Mesenchymal stem cell (in vitro differentiated cells and primary cell): ENCODE data around the gene MACROH2A1.
A peak's percentile ranks its signal among the peaks of the same experiment; 100 is the strongest.

Source experiments
- DNase-seq: peaks from one replicate; pipeline ENCODE4 v3.0.0-alpha.2; 2013
- H2AFZ ChIP-seq: one replicate; pipeline ENCODE4 v1.6.1; 2013; ENCODE audit warnings: low read depth, mild to moderate bottlenecking, control low read depth, inconsistent platforms, low read length, moderate library complexity
- H2AK5ac ChIP-seq: 2 replicates; pipeline ENCODE4 v1.6.1; 2013; ENCODE audit warnings: low read length, moderate library complexity, mild to moderate bottlenecking, inconsistent platforms; ENCODE audit not compliant: severe bottlenecking
- H2BK120ac ChIP-seq: one replicate; pipeline ENCODE4 v1.6.1; 2013; ENCODE audit warnings: low read depth, mild to moderate bottlenecking, inconsistent platforms, low read length, moderate library complexity
- H2BK12ac ChIP-seq, 2 experiments: one replicate each; pipeline ENCODE4 v1.6.1; 2013; ENCODE audit warnings: inconsistent platforms in 2 of 2, low read length in 2 of 2, mild to moderate bottlenecking in 2 of 2, moderate library complexity in 2 of 2, control low read depth in 1 of 2
- H2BK15ac ChIP-seq: one replicate; pipeline ENCODE4 v1.6.1; 2013; ENCODE audit warnings: mild to moderate bottlenecking, low read depth, inconsistent platforms; ENCODE audit not compliant: poor library complexity, severe bottlenecking
- H2BK5ac ChIP-seq: 2 replicates; pipeline ENCODE4 v1.6.1; 2013; ENCODE audit warnings: low read depth, mild to moderate bottlenecking, low read length, control low read depth, inconsistent platforms; ENCODE audit not compliant: poor library complexity, severe bottlenecking
- H3K14ac ChIP-seq, 2 experiments: one replicate each; pipeline ENCODE4 v1.6.1; 2013; ENCODE audit warnings: inconsistent platforms in 2 of 2, low read length in 2 of 2, control low read depth in 1 of 2, mild to moderate bottlenecking in 1 of 2, moderate library complexity in 1 of 2
- H3K18ac ChIP-seq, 2 experiments: one replicate each; pipeline ENCODE4 v1.6.1; 2013; ENCODE audit warnings: inconsistent platforms in 2 of 2, low read length in 2 of 2, control low read depth in 1 of 2, low read depth in 1 of 2, mild to moderate bottlenecking in 1 of 2
- H3K23ac ChIP-seq, 2 experiments: one replicate each; pipeline ENCODE4 v1.6.1; 2013; ENCODE audit warnings: inconsistent platforms in 2 of 2, low read length in 2 of 2, mild to moderate bottlenecking in 2 of 2, moderate library complexity in 2 of 2, control low read depth in 1 of 2
- H3K27ac ChIP-seq: 2 replicates; pipeline ENCODE4 v1.5.1; 2013; ENCODE audit warnings: mild to moderate bottlenecking, moderate library complexity, low read length, control low read depth, inconsistent platforms; ENCODE audit not compliant: poor library complexity, severe bottlenecking
- H3K27me3 ChIP-seq, 2 experiments: 2 replicates each; pipeline versions ENCODE4 v1.6.1 to v1.7.0; 2013; ENCODE audit warnings: low read length in 2 of 2, mild to moderate bottlenecking in 2 of 2, moderate library complexity in 2 of 2, control low read depth in 1 of 2, inconsistent platforms in 1 of 2; ENCODE audit not compliant: control insufficient read depth in 1 of 2, insufficient read depth in 1 of 2
- H3K36me3 ChIP-seq, 2 experiments: 2 replicates each; pipeline versions ENCODE4 v1.6.1 to v1.7.0; 2013; ENCODE audit warnings: low read length in 2 of 2, control low read depth in 1 of 2, inconsistent platforms in 1 of 2, low read depth in 1 of 2, mild to moderate bottlenecking in 1 of 2; ENCODE audit not compliant: insufficient read depth in 2 of 2, control insufficient read depth in 1 of 2
- H3K4ac ChIP-seq, 2 experiments: one replicate each; pipeline ENCODE4 v1.6.1; 2013; ENCODE audit warnings: inconsistent platforms in 2 of 2, low read length in 2 of 2, mild to moderate bottlenecking in 2 of 2, moderate library complexity in 2 of 2, control low read depth in 1 of 2, low read depth in 1 of 2
- H3K4me1 ChIP-seq: 2 replicates; pipeline ENCODE4 v1.6.1; 2013; ENCODE audit warnings: low read depth, low read length, control low read depth; ENCODE audit not compliant: control insufficient read depth, insufficient read depth
- H3K4me2 ChIP-seq: 2 replicates; pipeline ENCODE4 v1.6.1; 2013; ENCODE audit warnings: low read length, mild to moderate bottlenecking, inconsistent platforms; ENCODE audit not compliant: poor library complexity, severe bottlenecking
- H3K4me3 ChIP-seq, 2 experiments: 2 replicates each; pipeline versions ENCODE4 v1.5.1 to v1.7.0; 2013; ENCODE audit warnings: low read length in 2 of 2, mild to moderate bottlenecking in 2 of 2, control low read depth in 1 of 2, low read depth in 1 of 2; ENCODE audit not compliant: insufficient read depth in 1 of 2
- H3K79me1 ChIP-seq: replicated peaks from 2 replicates; pipeline ENCODE4 v1.6.1; 2013; ENCODE audit warnings: mild to moderate bottlenecking, control low read depth, low read length, inconsistent platforms; ENCODE audit not compliant: poor library complexity, severe bottlenecking
- H3K9ac ChIP-seq: 2 replicates; pipeline ENCODE4 v1.7.0; 2013; ENCODE audit warnings: mild to moderate bottlenecking, low read length, moderate library complexity
- H3K9me3 ChIP-seq: 2 replicates; pipeline ENCODE4 v1.7.0; 2013; ENCODE audit warnings: mild to moderate bottlenecking, low read length; ENCODE audit not compliant: control insufficient read depth
- H4K8ac ChIP-seq: one replicate; pipeline ENCODE4 v1.6.1; 2013; ENCODE audit warnings: inconsistent platforms, mild to moderate bottlenecking, low read length, moderate library complexity
- H4K91ac ChIP-seq: one replicate; pipeline ENCODE4 v1.6.1; 2013; ENCODE audit warnings: mild to moderate bottlenecking, low read length, inconsistent platforms
- WGBS: methylation state at CpG from one replicate; pipeline ENCODE4 v1.1.7; 2013; ENCODE audit warnings: mixed read lengths; 5-methylcytosine and 5-hydroxymethylcytosine counted together

Gene MACROH2A1

GRCh38 chr5:135339189-135339588 lies 59.8 kb downstream of the MACROH2A1 start:
- H3K36me3 ChIP-seq, result peaks cover 86 to 100% of the 10 kb centered on the region in 2 experiments
- H3K4me3 ChIP-seq, result no peak overlapping the region
- H3K9me3 ChIP-seq, result no peaks in the 10 kb centered on the region
- H4K91ac ChIP-seq, result no peak overlapping the region
- H3K14ac ChIP-seq, result no peak overlapping the region
- no peak overlapping the region for H2BK120ac ChIP-seq
- H2AK5ac ChIP-seq, result no peak overlapping the region
- peaks cover 36% of the 10 kb centered on the region for H3K79me1 ChIP-seq
- H3K27ac ChIP-seq, result no peak overlapping the region
- H3K23ac ChIP-seq, result no peak overlapping the region
- no peak for DNase-seq
- no peak overlapping the region for H2BK5ac ChIP-seq
- 94% methylated on average over 5 of the region's 5 CpGs for WGBS
- H3K27me3 ChIP-seq, result no peaks in the 10 kb centered on the region
- no peak overlapping the region for H4K8ac ChIP-seq
- H2BK12ac ChIP-seq, result no peak overlapping the region
- no peak overlapping the region for H3K9ac ChIP-seq
- no peak overlapping the region for H3K4ac ChIP-seq
- no peak overlapping the region for H3K18ac ChIP-seq
- peaks cover 8% of the 10 kb centered on the region for H3K4me1 ChIP-seq
- no peak overlapping the region for H3K4me2 ChIP-seq
- H2AFZ ChIP-seq, result no peak overlapping the region
- no peak overlapping the region for H2BK15ac ChIP-seq

DNA sequence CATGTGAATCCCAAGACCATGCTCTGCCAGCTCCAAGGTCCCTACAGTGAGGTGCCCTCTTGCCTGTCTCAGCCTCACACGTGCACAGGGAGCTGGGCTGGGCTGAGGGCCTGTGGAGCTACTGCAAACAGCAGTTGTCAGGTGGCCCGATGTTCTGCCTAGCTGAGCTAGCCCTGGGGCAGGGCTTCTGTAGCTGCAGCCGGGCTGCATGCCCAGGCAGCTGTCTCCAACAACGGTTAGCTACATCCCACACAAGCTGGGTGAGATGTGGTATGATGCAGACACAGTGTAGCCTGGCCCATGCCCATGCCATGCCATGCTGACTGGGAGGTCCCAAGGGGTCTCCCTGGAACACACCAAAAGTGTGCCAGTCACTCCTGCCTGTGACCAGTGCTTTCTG lies 62.0 kb downstream of the MACROH2A1 start:
- H3K4me2 ChIP-seq, result no peak overlapping the region
- no peak for DNase-seq
- peaks cover 74 to 94% of the 10 kb centered on the region in 2 experiments for H3K36me3 ChIP-seq
- H3K4me1 ChIP-seq, result peaks cover 11% of the 10 kb centered on the region
- H2BK12ac ChIP-seq, result no peak overlapping the region
- no peak overlapping the region for H3K23ac ChIP-seq
- H2AK5ac ChIP-seq, result no peak overlapping the region
- 98% methylated on average over 4 of the region's 4 CpGs for WGBS
- no peak overlapping the region for H3K9ac ChIP-seq
- no peak overlapping the region for H4K8ac ChIP-seq
- peaks cover 22% of the 10 kb centered on the region for H3K79me1 ChIP-seq
- H3K9me3 ChIP-seq, result no peaks in the 10 kb centered on the region
- no peak overlapping the region for H2BK5ac ChIP-seq
- no peak overlapping the region for H3K18ac ChIP-seq
- H3K27me3 ChIP-seq, result no peaks in the 10 kb centered on the region
- H3K14ac ChIP-seq, result no peak overlapping the region
- H2AFZ ChIP-seq, result no peak overlapping the region
- no peak overlapping the region for H3K4me3 ChIP-seq
- H2BK120ac ChIP-seq, result no peak overlapping the region
- no peak overlapping the region for H2BK15ac ChIP-seq
- H3K4ac ChIP-seq, result no peak overlapping the region
- no peak overlapping the region for H4K91ac ChIP-seq
- H3K27ac ChIP-seq, result no peak overlapping the region

- no peak overlapping the region for H3K4me2 ChIP-seq
- DNase-seq, result no peak
- 98% methylated on average over 13 of the region's 13 CpGs for WGBS
Observed at GRCh38 chr5:135335031-135335828, 63.8 kb downstream of the MACROH2A1 start.

DNA sequence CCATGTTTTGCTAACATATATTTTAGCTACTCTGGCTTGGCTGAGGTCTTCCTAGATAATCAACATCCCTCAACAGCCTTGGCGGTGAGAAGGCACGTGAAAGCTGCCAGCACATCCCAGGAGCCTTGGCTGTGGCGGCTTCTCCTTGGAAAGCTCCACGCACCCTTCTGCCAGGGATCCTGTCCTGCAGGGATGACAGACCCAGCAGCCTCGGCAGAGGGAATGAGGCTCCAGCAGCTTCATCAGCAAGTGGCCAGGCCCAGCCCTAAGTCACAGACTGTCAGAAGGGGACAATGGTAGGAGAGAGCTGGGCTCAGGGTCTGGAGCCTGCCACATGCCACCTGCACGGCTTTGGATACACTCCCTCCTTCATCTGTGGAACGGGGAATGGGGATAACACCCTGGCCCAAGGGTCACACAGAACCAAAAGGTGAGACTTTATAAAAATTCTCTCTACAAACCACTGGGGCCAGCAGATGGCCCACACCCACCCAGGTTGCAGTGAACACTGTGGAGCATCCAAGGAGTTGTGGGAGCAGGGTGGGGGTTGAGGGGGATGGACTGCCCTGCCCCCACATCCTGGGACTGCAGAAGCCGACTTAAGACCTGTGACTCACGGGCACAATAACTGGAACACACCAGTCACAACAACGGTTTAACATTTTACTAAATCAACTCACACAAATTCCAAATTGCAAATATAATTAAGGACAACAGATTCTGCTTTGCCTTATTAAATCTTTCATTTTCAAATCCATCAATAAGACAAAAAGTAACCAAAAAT lies 65.1 kb downstream of the MACROH2A1 start:
- no peak overlapping the region for H2BK120ac ChIP-seq
- H2AK5ac ChIP-seq, result no peak overlapping the region
- no peaks in the 10 kb centered on the region for H3K9me3 ChIP-seq
- peaks cover 69 to 77% of the 10 kb centered on the region in 2 experiments for H3K36me3 ChIP-seq
- DNase-seq, result no peak
- no peak overlapping the region for H2BK12ac ChIP-seq
- H3K23ac ChIP-seq, result no peak overlapping the region
- no peak overlapping the region for H3K14ac ChIP-seq
- H2BK15ac ChIP-seq, result no peak overlapping the region
- H3K4me3 ChIP-seq, result no peak overlapping the region
- H3K18ac ChIP-seq, result no peak overlapping the region
- H4K91ac ChIP-seq, result no peak overlapping the region
- peaks cover 12% of the 10 kb centered on the region for H3K79me1 ChIP-seq
- no peak overlapping the region for H3K27ac ChIP-seq
- peak overlapping the region; percentile 49 for H3K9ac ChIP-seq
- 74% methylated on average over 10 of the region's 10 CpGs for WGBS
- no peak overlapping the region for H3K4me2 ChIP-seq
- no peak overlapping the region for H4K8ac ChIP-seq
- no peak overlapping the region for H2AFZ ChIP-seq
- no peak overlapping the region for H2BK5ac ChIP-seq
- peaks cover 11% of the 10 kb centered on the region for H3K4me1 ChIP-seq
- no peaks in the 10 kb centered on the region for H3K27me3 ChIP-seq
- H3K4ac ChIP-seq, result no peak overlapping the region

More at GRCh38 chr5:135335031-135335828, 63.8 kb downstream of the MACROH2A1 start:
- Histone ChIP-seq H2BK5ac (no peak overlapping the region), H4K8ac (no peak overlapping the region), H3K27ac (no peak overlapping the region), H2BK120ac (no peak overlapping the region), H3K4ac (no peak overlapping the region), H3K9me3 (no peaks in the 10 kb centered on the region), H3K4me3 (no peak overlapping the region), H3K79me1 (peaks cover 14% of the 10 kb centered on the region), H3K36me3 (peaks cover 72 to 90% of the 10 kb centered on the region in 2 experiments), H3K27me3 (no peaks in the 10 kb centered on the region), H3K14ac (no peak overlapping the region), H3K23ac (no peak overlapping the region), H3K4me1 (peaks cover 11% of the 10 kb centered on the region), H4K91ac (no peak overlapping the region), H2AK5ac (no peak overlapping the region), H2BK15ac (no peak overlapping the region), H2AFZ (no peak overlapping the region), H3K18ac (no peak overlapping the region), H3K9ac (peak overlapping the region; percentile 43), H2BK12ac (no peak overlapping the region)
